Activated CD8-positive, alpha-beta memory T cell treated with anti-CD3 and anti-CD28 coated beads, Interleukin-2, amount 50 U/mL, for 24 hours (primary cell): ENCODE results near the gene PFKFB1.

ENCODE experiments used
- DNase-seq: peaks from one replicate; pipeline ENCODE4 v3.0.0-alpha.2; 2020; ENCODE audit errors: extremely low read depth

The PFKFB1 gene

DNA sequence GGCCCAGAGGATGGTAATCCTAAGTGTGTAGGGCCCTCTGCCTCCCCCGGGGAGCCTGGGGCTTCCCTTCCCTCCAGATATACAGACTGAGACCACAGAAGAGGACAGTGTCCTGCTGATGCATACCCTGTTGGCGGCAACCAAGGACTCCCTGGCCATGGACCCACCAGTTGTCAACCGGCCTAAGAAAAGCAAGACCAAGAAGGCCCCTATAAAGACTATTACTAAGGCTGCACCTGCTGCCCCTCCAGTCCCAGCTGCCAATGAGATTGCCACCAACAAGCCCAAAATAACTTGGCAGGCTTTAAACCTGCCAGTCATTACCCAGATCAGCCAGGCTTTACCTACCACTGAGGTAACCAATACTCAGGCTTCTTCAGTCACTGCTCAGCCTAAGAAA is 71.4 kb downstream of the PFKFB1 start:
- DNase-seq, result no peak

DNA sequence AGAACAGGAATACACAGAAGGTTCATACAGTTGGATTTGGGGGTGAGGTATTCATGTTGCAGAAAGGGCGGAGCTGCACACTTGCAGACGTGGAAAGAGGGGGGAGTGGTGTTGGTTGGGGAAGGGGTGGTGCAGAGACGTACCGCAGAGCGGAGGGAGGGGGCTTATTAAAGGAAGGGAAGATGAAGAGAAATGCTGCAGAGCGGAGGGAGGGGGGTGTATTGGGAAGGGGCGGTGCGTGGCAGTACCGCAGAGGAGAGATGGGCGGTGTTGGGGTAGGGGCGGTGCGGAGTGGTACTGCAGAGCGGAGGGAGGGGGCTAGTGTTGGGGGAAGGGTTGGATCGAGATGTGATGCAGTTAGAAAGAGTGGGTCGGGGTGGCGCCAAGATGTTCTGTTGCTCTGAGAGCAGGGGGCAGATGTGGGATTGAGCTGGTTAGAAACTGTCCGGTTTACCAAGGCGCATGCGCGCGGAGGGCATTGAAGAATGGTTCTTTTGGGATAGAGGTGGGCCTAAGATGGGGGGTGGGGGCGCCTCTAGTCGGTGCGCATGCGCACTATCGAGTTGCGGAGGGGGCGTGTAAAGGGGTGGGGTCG is 72.5 kb downstream of the PFKFB1 start:
- DNase-seq, result peak; percentile 20

DNA sequence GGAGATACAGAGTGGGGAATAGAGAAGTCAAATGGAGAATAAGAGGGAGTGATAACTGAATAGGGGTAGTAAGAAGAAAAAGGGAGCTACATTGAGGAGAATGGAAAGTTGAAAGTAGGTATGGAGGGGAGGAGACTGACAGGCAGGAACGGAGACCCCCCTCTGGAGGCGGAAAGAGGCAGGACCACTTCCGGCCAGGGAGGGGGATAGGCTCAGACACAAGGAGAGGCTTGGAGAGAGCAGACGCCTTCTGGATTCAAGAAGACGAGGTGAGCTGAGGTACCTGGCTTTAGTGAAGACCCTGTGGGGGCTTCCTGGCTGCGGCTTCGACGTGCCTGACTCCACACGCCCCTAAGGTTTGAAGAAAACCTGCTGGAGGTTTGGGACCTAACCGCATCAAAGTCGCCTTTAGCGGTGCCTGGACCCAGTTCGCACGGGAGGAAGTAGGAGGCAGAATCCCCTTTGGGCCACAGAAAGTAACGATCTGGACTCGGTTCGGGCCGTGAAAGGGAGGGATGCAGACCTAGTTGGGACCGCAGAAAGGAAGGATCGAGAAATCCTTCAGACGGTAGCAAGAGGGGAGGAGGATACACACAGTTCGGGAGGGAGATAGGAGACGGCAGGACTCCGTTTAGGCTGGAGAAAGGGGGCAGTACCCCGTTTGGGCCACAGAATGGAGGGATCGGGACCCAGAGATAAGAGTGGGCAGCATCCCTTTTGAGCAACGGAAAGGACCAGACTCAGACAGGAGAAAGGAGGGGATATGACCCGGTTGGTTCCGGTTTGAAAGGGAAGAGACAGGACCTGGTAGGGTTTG is 73.2 kb downstream of the PFKFB1 start, which contains the start of gene TRO:
TSS of gene TRO (plus strand) at position 215 of the 817 bp plus-strand sequence. CDS start 1,423 bp downstream, outside the sequence.
- DNase-seq, result no peak

GRCh38 chrX:54909941-54910340 is 84.0 kb downstream of the PFKFB1 start:
- no peak for DNase-seq

GRCh38 chrX:54894159-54894558 is 99.8 kb downstream of the PFKFB1 start:
- DNase-seq, result no peak

DNA sequence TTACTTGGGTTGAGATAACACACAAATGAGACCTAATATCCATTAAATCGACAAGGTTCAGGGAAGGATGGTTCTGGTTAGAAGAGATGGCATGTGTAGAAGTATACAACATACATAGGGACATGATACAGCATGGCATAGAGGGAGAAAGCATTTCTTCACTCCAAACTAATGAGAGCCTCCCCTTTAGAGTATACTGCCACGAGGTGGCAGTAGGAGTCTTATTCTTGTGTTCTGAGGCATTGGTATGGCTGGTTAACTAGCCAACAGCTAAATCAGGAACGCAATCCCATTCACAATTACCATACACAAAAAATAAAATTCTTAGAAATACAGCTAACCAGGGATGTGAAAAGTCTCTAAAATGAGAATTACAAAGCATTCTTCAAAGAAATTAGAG is 102.4 kb downstream of the PFKFB1 start:
- DNase-seq, result no peak

DNA sequence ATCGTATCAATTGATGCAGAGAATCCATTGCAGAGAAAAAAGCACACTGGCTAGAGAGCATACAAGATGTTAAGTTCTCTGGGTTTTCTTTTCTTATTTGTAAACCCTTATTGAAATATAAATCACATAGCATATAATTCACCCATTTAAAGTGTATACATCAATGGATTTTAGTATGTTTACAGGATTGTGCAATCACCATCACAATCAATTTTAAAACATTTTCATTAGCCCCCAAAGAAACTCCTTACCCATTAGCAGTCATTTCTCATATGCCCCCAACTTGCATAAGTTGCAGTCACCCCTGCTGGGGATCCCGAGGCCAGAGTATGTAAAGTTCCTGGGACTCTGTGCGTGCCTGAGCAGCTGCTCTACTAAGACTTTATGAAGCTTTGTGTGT is 108.2 kb downstream of the PFKFB1 start:
- no peak for DNase-seq
